GM19023 (cell line): ENCODE data around the gene FAM114A2.
"Not testable (repeated sequence)": the region's sequence is repeated elsewhere in the genome, so short reads cannot be mapped to it uniquely, and the experiment has no call there.

Experiments used
- ATAC-seq: cut with Tn5 transposase; IDR thresholded peaks from one replicate; pipeline ENCODE4 v1.9.1; 2021; ENCODE audit warnings: mild to moderate bottlenecking, moderate library complexity; ENCODE audit not compliant: unreplicated experiment

FAM114A2 gene

GRCh38 chr5:154038707-154039457 is at the start of gene FAM114A2, which contains the start of gene MFAP3:
Gene FAM114A2 (minus strand): TSS chr5:154038910. CDS start chr5:154034953, 3,957 bp downstream.
Gene MFAP3 (plus strand): TSS chr5:154038967. CDS start chr5:154049723, 10,756 bp downstream.
- ATAC-seq = peak; percentile 98

- no peak for ATAC-seq
Observed at GRCh38 chr5:154087260-154087659, 48.5 kb upstream of the FAM114A2 start.

GRCh38 chr5:154086641-154087040 is 47.9 kb upstream of the FAM114A2 start:
- no peak for ATAC-seq

GRCh38 chr5:154086146-154086545 is 47.4 kb upstream of the FAM114A2 start:
- ATAC-seq = no peak

- no peak for ATAC-seq
Observed at GRCh38 chr5:154084062-154084639, 45.4 kb upstream of the FAM114A2 start.

GRCh38 chr5:154081246-154081645 is 42.5 kb upstream of the FAM114A2 start:
- no peak for ATAC-seq

- no peak for ATAC-seq
Observed at GRCh38 chr5:154078272-154078671, 39.6 kb upstream of the FAM114A2 start.

- no peak for ATAC-seq
Observed at GRCh38 chr5:154077696-154078095, 39.0 kb upstream of the FAM114A2 start.

GRCh38 chr5:154076240-154076922 is 37.7 kb upstream of the FAM114A2 start:
- no peak for ATAC-seq

- peak; percentile 98 for ATAC-seq
Observed at GRCh38 chr5:154072414-154073171, 33.9 kb upstream of the FAM114A2 start.

GRCh38 chr5:154071799-154072413 is 33.2 kb upstream of the FAM114A2 start:
- ATAC-seq = no peak

GRCh38 chr5:154069854-154070253 is 31.1 kb upstream of the FAM114A2 start:
- ATAC-seq = not testable (repeated sequence)

GRCh38 chr5:154065971-154066370 is 27.3 kb upstream of the FAM114A2 start:
- no peak for ATAC-seq

- no peak for ATAC-seq
Observed at GRCh38 chr5:154063372-154063771, 24.7 kb upstream of the FAM114A2 start.

GRCh38 chr5:154060606-154061005 is 21.9 kb upstream of the FAM114A2 start:
- ATAC-seq = no peak

GRCh38 chr5:154059583-154059982 is 20.9 kb upstream of the FAM114A2 start:
- no peak for ATAC-seq

GRCh38 chr5:154059039-154059430 is 20.3 kb upstream of the FAM114A2 start:
- ATAC-seq = peak; percentile 66

GRCh38 chr5:154058055-154059038 is 19.6 kb upstream of the FAM114A2 start:
- ATAC-seq = peak; percentile 68

- ATAC-seq = no peak
Observed at GRCh38 chr5:154055201-154055600, 16.5 kb upstream of the FAM114A2 start.
